ENCODE measurements around the gene ATF6. TPM values are rescaled to one million over a fixed set of nuclear protein-coding genes. Genes with fewer than 3 reads are reported as not detected.

The ATF6 gene
- total and polyA plus RNA-seq, 9 of the 15 experiments (the other 6 are each of a cell fraction or from before 2014, with no cell fraction given), result 11.7 to 32.4 (median 20.4) TPM

DNA sequence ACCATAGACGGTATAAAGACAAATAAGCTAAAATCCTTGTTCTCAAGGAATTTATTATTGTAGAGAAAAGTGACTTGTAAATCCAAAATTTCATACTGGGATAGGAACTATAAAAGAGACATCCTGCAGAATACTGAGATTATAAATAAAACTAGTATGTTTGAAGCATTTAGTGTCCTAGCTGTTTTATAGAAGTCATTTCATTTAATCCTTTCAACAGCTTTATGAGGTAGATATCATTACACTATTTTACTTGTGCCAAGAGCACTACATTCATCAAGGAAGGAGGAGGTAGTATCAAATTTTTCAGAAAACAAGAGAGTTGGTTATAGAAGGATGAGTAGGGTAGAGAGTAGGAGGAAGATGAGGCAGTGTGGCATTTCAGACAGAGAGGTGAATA lies 119.6 kb downstream of the ATF6 start:
- Histone ChIP-seq H3K4me2 (ENCODE audit: insufficient read depth, low read length) (no peak overlapping the region), H3K27ac (ENCODE audit: extremely low read depth, low read depth, low read length) (no peak overlapping the region), H3K36me3 (ENCODE audit: control insufficient read depth, insufficient read depth, low read length) (peaks cover 18% of the 10 kb centered on the region; the same call in 2 of the 3 replicates), H3K4me3 (no peak overlapping the region), H3K9me1 (ENCODE audit: control insufficient read depth, insufficient read depth, low read length) (no peaks in the 10 kb centered on the region), H2AFZ (ENCODE audit: low read depth, low read length) (no peak overlapping the region), H3K9ac (ENCODE audit: insufficient read depth in 1 of 2, low read depth in 2 of 2, low read length in 2 of 2) (no peak overlapping the region), H3K9me3 (replicated peaks; ENCODE audit: control insufficient read depth, insufficient read depth, low read depth, low read length) (no peaks in the 10 kb centered on the region), H3K27me3 (ENCODE audit: control insufficient read depth in 2 of 2, insufficient read depth in 2 of 2, low read length in 2 of 2) (no peaks in the 10 kb centered on the region), H4K20me1 (replicated peaks; ENCODE audit: control insufficient read depth, insufficient read depth, low read length) (no peaks in the 10 kb centered on the region), H3K79me2 (ENCODE audit: control insufficient read depth, insufficient read depth, low read length) (no peaks in the 10 kb centered on the region), H3K4me1 (replicated peaks in 1 of 2; ENCODE audit: control insufficient read depth in 2 of 2, insufficient read depth in 2 of 2, low read length in 2 of 2) (no peaks in the 10 kb centered on the region; a peak in 1 of 5 replicates)
- BruUV-seq (replicated peaks), result no TSS peak
- TF ChIP-seq CREM (IDR thresholded peaks at IDR 0.05; ENCODE audit: low read depth) (no peak), MEF2A (IDR thresholded peaks at IDR 0.05; ENCODE audit: control insufficient read depth, low read depth, low read length) (no peak), IFI16 (CRISPR knock-in tag; IDR thresholded peaks at IDR 0.05) (no peak), HMG20B (CRISPR knock-in tag; IDR thresholded peaks at IDR 0.05) (no peak), REST (IDR thresholded peaks at IDR 0.05; ENCODE audit: borderline replicate concordance) (no peak), REST (CRISPR knock-in tag; IDR thresholded peaks at IDR 0.05; ENCODE audit: low read depth) (no peak), YBX1 (IDR thresholded peaks at IDR 0.05) (no peak), RB1 (IDR thresholded peaks at IDR 0.05; ENCODE audit: low read depth) (no peak), NCOA2 (IDR thresholded peaks at IDR 0.05; ENCODE audit: partially characterized antibody in 2 of 2) (no peak), LEF1 (IDR thresholded peaks at IDR 0.05) (no peak), ZNF3 (CRISPR knock-in tag; IDR thresholded peaks at IDR 0.05) (no peak), MYBL2 (IDR thresholded peaks at IDR 0.05; ENCODE audit: low read depth) (no peak), MYBL2 (CRISPR knock-in tag; IDR thresholded peaks at IDR 0.05; ENCODE audit: borderline replicate concordance) (no peak), CBX3 (IDR thresholded peaks at IDR 0.05; ENCODE audit: borderline replicate concordance in 1 of 2, low read length in 2 of 2) (no peak), VEZF1 (CRISPR knock-in tag; IDR thresholded peaks at IDR 0.05) (no peak), NFE2 (IDR thresholded peaks at IDR 0.05; ENCODE audit: low read depth) (no peak), NBN (IDR thresholded peaks at IDR 0.05; ENCODE audit: low read depth) (no peak)
- ChIA-PET CTCF (ENCODE audit: low intra/inter-chr PET ratio) (no interaction called here), POLR2A (interaction anchor here (1.2 kb wide), 1 partner anchor 8 kb away, joined by 3 read pairs; no protein-coding TSS in a partner anchor)
- intact Hi-C loops (cut with micrococcal nuclease), result no loop called here
- in situ Hi-C loops (cut with MboI), result no loop called here
- WGBS (ENCODE audit: insufficient coverage, low coverage, missing lambda C conversion rate), result 88% methylated on average over 1 of the region's 1 CpG
- no peak for DNase-seq (ENCODE audit: extremely low read depth in 1 of 4, low spot score in 3 of 4)
- no peak for ATAC-seq
- no peak for FAIRE-seq
